Neuron (in vitro differentiated cells): ENCODE results near the gene HYCC2.
"Not testable (repeated sequence)": the region's sequence is repeated elsewhere in the genome, so short reads cannot be mapped to it uniquely, and the experiment has no call there.

Experiments
- H2AFZ ChIP-seq: one replicate; pipeline ENCODE4 v1.6.1; 2013; ENCODE audit warnings: low read depth, mild to moderate bottlenecking, inconsistent platforms, low read length, moderate library complexity
- H3K27me3 ChIP-seq: one replicate; pipeline ENCODE4 v1.6.1; 2013; ENCODE audit warnings: low read length; ENCODE audit not compliant: insufficient read depth
- H3K36me3 ChIP-seq: one replicate; pipeline ENCODE4 v1.6.1; 2013; ENCODE audit warnings: low read length; ENCODE audit not compliant: insufficient read depth
- H3K4me1 ChIP-seq: one replicate; pipeline ENCODE4 v1.6.1; 2013; ENCODE audit warnings: low read length; ENCODE audit not compliant: insufficient read depth
- H3K4me3 ChIP-seq: 2 replicates; pipeline ENCODE4 v1.5.1; 2013; ENCODE audit warnings: mild to moderate bottlenecking, low read length, moderate library complexity
- H3K9me3 ChIP-seq: one replicate; pipeline ENCODE4 v1.6.1; 2013; ENCODE audit warnings: low read length

HYCC2 gene

DNA sequence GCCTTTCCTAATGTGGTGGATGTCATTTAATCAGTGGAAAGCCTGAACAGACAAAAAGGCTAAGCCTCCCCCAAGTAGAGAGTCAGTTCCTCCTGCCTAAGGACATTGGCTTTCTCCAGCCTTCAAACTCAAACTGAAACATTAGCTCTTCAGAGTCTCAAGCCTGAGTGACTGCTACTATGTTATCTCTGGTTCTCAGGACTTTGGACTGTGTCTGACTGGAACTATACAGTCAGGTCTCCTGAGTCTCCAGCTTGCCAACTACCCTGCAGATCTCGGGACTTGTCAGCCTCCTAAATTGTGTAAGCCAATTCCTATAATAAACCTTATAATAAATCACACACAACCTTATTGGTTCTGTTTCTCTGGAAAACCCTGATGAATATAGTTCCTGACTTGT is 12.6 kb downstream of the HYCC2 start:
- Histone ChIP-seq H3K4me1 (no peaks in the 10 kb centered on the region), H3K36me3 (no peaks in the 10 kb centered on the region), H2AFZ (no peak overlapping the region), H3K9me3 (no peaks in the 10 kb centered on the region), H3K27me3 (no peaks in the 10 kb centered on the region), H3K4me3 (no peak overlapping the region)

DNA sequence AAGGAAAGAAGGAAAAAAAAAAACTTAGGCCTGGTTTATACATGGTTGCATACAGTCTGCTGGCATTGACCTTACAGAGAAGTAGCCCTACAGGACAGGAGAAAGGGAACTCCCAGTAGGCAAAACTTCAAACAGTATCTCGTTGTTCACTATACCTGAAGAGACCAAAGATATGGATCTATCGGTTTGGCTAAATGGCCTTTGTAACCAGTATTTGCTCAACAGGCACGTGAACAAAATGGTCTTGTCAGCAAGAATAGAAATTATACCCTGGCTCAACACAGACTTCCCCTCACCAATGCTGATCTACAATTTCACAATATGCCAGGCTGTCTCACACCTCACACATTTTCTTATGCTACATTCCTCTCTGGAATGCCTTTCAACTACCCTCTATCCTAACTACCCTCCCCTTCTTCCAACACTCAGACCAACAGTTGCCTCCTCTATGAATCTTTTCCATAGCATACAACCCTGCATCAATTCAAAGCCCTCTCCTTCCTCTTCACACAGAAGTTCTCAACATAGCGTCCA is 13.7 kb downstream of the HYCC2 start:
- H3K9me3 ChIP-seq, result no peaks in the 10 kb centered on the region
- no peak overlapping the region for H3K4me3 ChIP-seq
- no peaks in the 10 kb centered on the region for H3K27me3 ChIP-seq
- H3K36me3 ChIP-seq, result no peaks in the 10 kb centered on the region
- no peak overlapping the region for H2AFZ ChIP-seq
- H3K4me1 ChIP-seq, result no peaks in the 10 kb centered on the region

DNA sequence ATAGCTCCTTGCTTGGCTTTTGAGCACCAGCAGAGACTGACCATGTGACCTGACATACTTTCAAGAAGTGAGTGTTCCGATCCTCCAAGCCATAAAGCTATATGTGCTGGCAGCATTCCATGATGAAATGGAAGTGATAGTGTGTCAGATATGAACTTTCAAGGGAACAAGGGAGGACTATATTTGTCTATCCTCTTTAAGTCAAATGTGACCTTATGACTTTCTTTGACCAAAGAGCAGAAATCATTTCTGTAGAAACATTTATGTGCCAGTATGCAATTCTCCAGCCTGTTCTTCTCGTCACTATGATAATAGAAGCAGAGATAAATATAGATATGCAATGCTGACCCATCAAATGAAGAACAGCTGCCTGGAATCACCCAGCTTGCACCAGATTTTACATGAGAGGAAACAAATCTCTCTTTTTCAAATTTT is 14.4 kb downstream of the HYCC2 start:
- Histone ChIP-seq H3K9me3 (no peaks in the 10 kb centered on the region), H3K36me3 (no peaks in the 10 kb centered on the region), H3K4me3 (no peak overlapping the region), H3K4me1 (no peaks in the 10 kb centered on the region), H2AFZ (no peak overlapping the region), H3K27me3 (no peaks in the 10 kb centered on the region)

DNA sequence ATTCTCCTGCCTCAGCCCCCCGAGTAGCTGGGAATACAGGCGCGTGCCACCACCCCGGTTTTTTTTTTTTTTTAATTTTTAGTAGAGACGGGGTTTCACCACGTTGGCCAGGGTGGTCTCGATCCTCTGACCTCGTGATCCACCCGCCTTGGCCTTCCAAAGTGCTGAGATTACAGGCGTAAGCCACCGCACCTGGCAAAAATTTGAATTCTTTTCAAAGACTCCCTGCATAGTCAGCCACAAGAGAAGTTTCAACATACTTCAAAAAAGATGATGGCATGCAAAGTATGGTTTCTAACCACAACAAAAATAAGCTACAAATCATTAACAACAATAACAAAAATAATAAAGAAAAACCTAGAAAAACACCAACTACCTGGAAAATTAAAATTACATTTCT is 22.0 kb downstream of the HYCC2 start:
- H2AFZ ChIP-seq, result no peak overlapping the region
- H3K36me3 ChIP-seq, result peaks cover 3% of the 10 kb centered on the region
- no peaks in the 10 kb centered on the region for H3K4me1 ChIP-seq

DNA sequence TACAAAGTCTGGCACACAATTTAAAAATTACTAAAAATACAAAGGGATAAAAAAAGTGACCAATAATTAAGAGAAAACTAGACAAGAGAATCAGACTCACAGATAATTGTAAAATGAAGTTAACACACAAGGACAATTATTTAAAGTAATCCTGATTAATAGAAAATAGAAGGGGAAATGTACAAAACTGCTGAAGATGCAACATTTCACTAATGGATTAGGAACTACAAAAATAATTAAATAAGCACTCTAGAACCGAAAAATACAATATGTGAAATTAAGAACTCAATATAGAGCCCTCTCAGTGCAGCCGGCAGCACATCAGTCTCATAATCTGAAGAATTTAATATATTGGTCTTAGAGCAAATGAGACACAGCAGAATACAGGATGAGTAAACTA is 24.6 kb downstream of the HYCC2 start:
- Histone ChIP-seq H3K36me3 (peaks cover 3% of the 10 kb centered on the region), H3K4me1 (no peaks in the 10 kb centered on the region), H3K9me3 (peaks cover 3% of the 10 kb centered on the region), H3K27me3 (no peaks in the 10 kb centered on the region), H2AFZ (no peak overlapping the region), H3K4me3 (no peak overlapping the region)

More for the DNA sequence above, 22.0 kb downstream of the HYCC2 start:
- H3K27me3 ChIP-seq, result no peaks in the 10 kb centered on the region
- H3K4me3 ChIP-seq, result no peak overlapping the region
- peaks cover 3% of the 10 kb centered on the region for H3K9me3 ChIP-seq

DNA sequence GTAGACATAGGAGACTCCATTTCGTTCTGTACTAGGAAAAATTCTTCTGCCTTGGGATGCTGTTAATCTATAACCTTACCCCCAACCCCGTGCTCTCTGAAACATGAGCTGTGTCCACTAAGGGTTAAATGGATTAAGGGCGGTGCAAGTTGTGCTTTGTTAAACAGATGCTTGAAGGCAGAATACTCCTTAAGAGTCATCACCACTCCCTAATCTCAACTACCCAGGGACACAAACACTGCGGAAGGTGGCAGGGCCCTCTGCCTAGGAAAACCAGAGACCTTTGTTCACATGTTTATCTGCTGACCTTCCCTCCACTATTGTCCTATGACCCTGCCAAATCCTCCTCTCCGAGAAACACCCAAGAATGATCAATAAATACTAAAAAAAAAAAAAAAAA is 28.4 kb downstream of the HYCC2 start:
- H3K36me3 ChIP-seq, H3K4me3 ChIP-seq, H2AFZ ChIP-seq, H3K9me3 ChIP-seq, H3K4me1 ChIP-seq, H3K27me3 ChIP-seq: not testable (repeated sequence)

DNA sequence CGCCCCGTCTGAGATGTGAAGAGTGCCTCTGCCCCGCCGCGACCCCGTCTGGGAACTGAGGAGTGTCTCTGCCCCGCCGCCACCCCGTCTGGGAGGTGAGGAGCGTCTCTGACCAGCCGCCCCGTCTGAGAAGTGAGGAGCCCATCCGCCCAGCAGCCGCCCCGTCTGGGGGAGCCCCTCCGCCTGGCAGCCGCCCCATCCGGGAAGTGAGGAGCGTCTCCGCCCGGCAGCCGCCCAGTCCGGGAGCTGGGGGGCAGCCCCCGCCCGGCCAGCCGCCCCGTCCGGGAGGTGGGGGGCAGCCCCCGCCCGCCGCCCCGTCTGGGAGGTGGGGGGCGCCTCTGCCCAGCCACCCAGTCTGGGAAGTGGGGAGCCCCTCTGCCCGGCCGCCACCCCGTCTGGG is 29.0 kb downstream of the HYCC2 start:
- not testable (repeated sequence) for H3K9me3 ChIP-seq, H2AFZ ChIP-seq, H3K4me1 ChIP-seq, H3K4me3 ChIP-seq, H3K27me3 ChIP-seq, H3K36me3 ChIP-seq

DNA sequence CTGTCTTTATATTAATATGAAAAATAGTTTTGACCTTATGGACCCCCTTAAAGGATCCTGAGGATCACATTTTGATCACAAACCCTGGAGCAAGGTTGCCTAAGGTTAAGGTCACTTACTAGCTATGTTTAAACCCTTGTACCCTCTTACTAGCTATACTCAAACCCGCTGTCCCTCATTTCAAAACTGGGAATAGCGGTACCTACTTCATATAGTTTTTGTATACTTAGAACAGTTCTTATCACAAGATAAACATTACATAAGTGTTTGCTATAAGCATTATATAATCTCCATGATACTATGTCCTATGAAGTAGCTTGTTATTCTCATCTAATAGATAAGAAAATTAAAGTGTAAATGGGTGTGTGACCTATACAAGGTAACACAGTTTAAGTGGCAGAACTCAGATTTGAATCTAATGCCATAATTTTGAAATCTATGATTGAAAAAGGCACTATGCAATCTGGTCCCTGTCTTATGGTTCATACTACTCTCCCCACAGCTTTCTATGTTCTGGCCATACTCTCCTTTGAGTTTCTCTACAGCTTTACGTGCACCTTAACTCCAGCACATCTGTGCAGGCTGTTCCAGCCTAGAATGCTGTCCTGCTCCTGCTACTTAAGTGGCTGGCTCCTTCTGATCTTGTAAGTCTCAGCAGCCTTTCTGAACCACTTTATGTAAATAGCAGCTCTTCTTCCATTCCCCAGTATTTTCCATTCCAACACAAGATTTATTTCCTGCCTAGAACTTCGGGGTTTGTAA is 30.4 kb downstream of the HYCC2 start:
- no peak overlapping the region for H2AFZ ChIP-seq
- no peaks in the 10 kb centered on the region for H3K9me3 ChIP-seq
- H3K4me3 ChIP-seq, result no peak overlapping the region
- peaks cover 3% of the 10 kb centered on the region for H3K36me3 ChIP-seq
- no peaks in the 10 kb centered on the region for H3K27me3 ChIP-seq
- no peaks in the 10 kb centered on the region for H3K4me1 ChIP-seq

DNA sequence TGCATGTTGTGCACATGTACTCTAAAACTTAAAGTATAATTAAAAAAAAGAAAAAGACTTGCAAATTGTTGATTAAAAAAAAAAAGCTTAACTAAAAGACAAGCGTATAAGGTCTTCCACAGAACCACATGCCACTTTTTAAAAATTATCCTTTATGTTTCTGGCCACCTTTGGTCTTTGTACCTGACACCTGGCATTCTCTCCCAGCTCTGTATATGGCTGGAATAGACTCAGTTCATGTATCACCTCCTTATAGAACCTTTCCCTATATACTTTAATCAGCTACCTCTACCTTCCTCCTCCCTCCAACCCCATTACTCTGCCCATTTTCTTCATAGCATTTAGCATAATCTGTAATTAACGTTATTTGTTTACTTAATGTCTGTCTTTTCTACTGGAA is 32.6 kb downstream of the HYCC2 start:
- H3K27me3 ChIP-seq, result no peaks in the 10 kb centered on the region
- H3K36me3 ChIP-seq, result no peaks in the 10 kb centered on the region
- H3K4me3 ChIP-seq, result no peak overlapping the region
- no peak overlapping the region for H2AFZ ChIP-seq
- no peaks in the 10 kb centered on the region for H3K9me3 ChIP-seq
- H3K4me1 ChIP-seq, result no peaks in the 10 kb centered on the region

DNA sequence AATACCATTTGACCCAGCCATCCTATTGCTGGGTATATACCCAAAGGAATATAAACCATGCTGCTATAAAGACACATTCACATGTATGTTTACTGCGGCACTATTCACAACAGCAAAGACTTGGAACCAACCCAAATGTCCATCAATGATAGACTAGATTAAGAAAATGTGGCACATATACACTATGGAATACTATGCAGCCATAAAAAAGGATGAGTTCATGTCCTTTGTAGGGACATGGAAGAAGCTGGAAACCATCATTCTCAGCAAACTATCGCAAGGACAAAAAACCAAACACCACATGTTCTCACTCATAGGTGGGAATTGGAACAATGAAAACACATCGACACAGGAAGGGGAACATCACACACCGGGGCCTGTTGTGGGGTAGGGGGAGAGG is 33.1 kb downstream of the HYCC2 start:
- H3K4me3 ChIP-seq, H3K36me3 ChIP-seq, H3K27me3 ChIP-seq, H2AFZ ChIP-seq, H3K4me1 ChIP-seq, H3K9me3 ChIP-seq: not testable (repeated sequence)

DNA sequence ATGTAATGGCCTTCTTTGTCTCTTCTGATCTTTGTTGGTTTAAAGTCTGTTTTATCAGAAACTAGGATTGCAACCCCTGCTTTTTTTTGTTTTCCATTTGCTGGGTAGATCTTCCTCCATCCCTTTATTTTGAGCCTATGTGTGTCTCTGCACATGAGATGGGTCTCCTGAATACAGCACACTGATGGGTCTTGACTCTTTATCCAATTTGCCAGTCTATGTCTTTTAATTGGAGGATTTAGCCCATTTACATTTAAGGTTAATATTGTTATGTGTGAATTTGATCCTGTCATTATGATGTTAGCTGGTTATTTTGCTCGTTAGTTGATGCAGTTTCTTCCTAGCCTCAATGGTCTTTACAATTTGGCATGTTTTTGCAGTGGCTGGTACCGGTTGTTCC is 37.1 kb downstream of the HYCC2 start:
- not testable (repeated sequence) for H2AFZ ChIP-seq, H3K4me3 ChIP-seq

DNA sequence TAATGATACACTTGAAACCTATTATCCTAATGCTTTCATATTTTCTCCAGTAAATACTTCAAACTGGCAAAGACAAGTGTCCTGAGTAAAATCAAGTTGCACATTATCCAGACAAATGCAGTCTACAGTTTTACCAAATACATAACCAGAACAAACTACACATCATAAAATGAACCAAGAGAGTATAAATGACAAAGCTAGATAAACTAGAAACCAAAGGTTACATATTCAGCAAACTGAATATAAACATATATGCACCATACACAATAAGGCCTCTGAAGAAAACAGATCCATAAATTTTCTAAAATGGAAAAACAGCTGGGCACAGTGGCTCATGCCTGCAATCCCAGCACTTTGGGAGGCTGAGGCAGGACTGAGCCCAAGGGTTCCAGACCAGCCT is 47.0 kb downstream of the HYCC2 start:
- Histone ChIP-seq H3K36me3 (peaks cover 7% of the 10 kb centered on the region), H3K4me3 (no peak overlapping the region), H3K4me1 (no peaks in the 10 kb centered on the region), H3K9me3 (peaks cover 2% of the 10 kb centered on the region), H3K27me3 (no peaks in the 10 kb centered on the region), H2AFZ (no peak overlapping the region)

More for the DNA sequence above, 37.1 kb downstream of the HYCC2 start:
- H3K36me3 ChIP-seq, H3K9me3 ChIP-seq, H3K27me3 ChIP-seq, H3K4me1 ChIP-seq: not testable (repeated sequence)

DNA sequence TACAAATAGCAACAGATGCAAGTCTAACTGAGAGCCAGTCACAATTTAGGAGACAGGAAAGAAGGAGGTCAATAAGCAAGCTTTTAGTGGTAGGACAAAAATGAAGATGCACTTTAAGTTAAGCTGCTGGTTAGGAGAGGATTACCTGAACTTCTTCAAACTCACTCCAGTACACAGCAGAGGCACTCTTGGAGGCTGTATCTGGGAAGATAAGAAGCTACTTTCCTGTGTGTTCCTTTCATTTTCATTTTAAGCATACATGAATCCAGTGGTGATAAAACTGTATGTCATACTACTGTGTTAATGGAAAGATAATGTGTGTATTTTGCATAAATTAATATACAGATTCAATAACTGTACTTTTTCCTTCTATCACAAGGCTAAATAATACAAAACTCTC is 49.6 kb downstream of the HYCC2 start:
- no peaks in the 10 kb centered on the region for H3K4me1 ChIP-seq
- no peaks in the 10 kb centered on the region for H3K27me3 ChIP-seq
- peaks cover 7% of the 10 kb centered on the region for H3K36me3 ChIP-seq
- H3K4me3 ChIP-seq, result no peak overlapping the region
- H2AFZ ChIP-seq, result no peak overlapping the region
- peaks cover 2% of the 10 kb centered on the region for H3K9me3 ChIP-seq
